Measurements from ENCODE around the gene CNN2. TPM values are rescaled to one million over a fixed set of nuclear protein-coding genes. Genes with fewer than 3 reads are reported as not detected.

The CNN2 gene
- total and polyA plus RNA-seq, 2 of the 13 experiments (the other 11 are each of a cell fraction or from before 2014, with no cell fraction given) = 63.6 to 70.0 TPM

- H3K79me2 ChIP-seq (ENCODE audit: insufficient read depth, low read length) = no peaks in the 10 kb centered on the region
- TF ChIP-seq MAFK (conservative IDR thresholded peaks at IDR 0.05 in 1 of 2, IDR thresholded peaks at IDR 0.05 in 1 of 2; ENCODE audit: low read length in 2 of 2) (0 out of 4 replicates have a peak, but pooled peaks of 1 of the 2 experiments have one; percentile 3), BCL3 (CRISPR knock-in tag; IDR thresholded peaks at IDR 0.05) (no peak)
- no peak for DNase-seq (ENCODE audit: low spot score)
- FAIRE-seq = no peak
- POLR2A ChIA-PET = no interaction called here
- H3K27ac ChIP-seq (ENCODE audit: extremely low read length, insufficient read depth, low read length) = no peak overlapping the region
- H3K9me3 ChIP-seq (ENCODE audit: low read length) = no peaks in the 10 kb centered on the region
- H3K27me3 ChIP-seq (ENCODE audit: control insufficient read depth in 1 of 2, insufficient read depth in 2 of 2, low read length in 2 of 2) = peaks cover 8 to 24% of the 10 kb centered on the region in 2 experiments
- H3K9ac ChIP-seq (ENCODE audit: insufficient read depth, low read depth, low read length) = no peak overlapping the region
- in situ Hi-C loops (cut with HindIII; ENCODE audit: extremely low pct_ligation_motif_present, low pct_unique_long_range_greater_than_20kb) = no loop called here
- H2AFZ ChIP-seq (ENCODE audit: low read length) = no peak overlapping the region
- H3K4me1 ChIP-seq (ENCODE audit: insufficient read depth, low read length) = peaks cover 13% of the 10 kb centered on the region
- CTCF ChIA-PET (ENCODE audit: low intra/inter-chr PET ratio, low total read pairs) = no interaction called here
- no peak overlapping the region for H3K4me3 ChIP-seq (replicated peaks in 1 of 3; ENCODE audit: insufficient read depth in 1 of 3, low read depth in 2 of 3, low read length in 3 of 3)
- BruUV-seq (replicated peaks) = no TSS peak
- WGBS (ENCODE audit: low lambda C conversion rate) = 92% methylated on average over 27 of the region's 73 CpGs
- no peak for ATAC-seq
- intact Hi-C loops (cut with micrococcal nuclease; ENCODE audit: unreplicated experiment) = no loop called here
- H3K4me2 ChIP-seq (ENCODE audit: low read depth, low read length) = no peak overlapping the region
- H3K36me3 ChIP-seq (replicated peaks in 1 of 2; ENCODE audit: control insufficient read depth in 1 of 2, insufficient read depth in 2 of 2, low read length in 2 of 2) = peaks cover 0 to 1% of the 10 kb centered on the region in 2 experiments; a peak in 1 of 5 replicates
- H4K20me1 ChIP-seq (ENCODE audit: insufficient read depth, low read length) = no peaks in the 10 kb centered on the region
Measured at GRCh38 chr19:1007399-1008251, 18.8 kb upstream of the CNN2 start.

- intact Hi-C loops (cut with micrococcal nuclease; ENCODE audit: unreplicated experiment) (no loop called here), in situ Hi-C loops (cut with HindIII; ENCODE audit: extremely low pct_ligation_motif_present, low pct_unique_long_range_greater_than_20kb) (no loop called here)
- no peaks in the 10 kb centered on the region for H3K79me2 ChIP-seq (ENCODE audit: insufficient read depth, low read length)
- H3K4me1 ChIP-seq (ENCODE audit: insufficient read depth, low read length) = peaks cover 13% of the 10 kb centered on the region
- no peak overlapping the region for H3K4me2 ChIP-seq (ENCODE audit: low read depth, low read length)
- H2AFZ ChIP-seq (ENCODE audit: low read length) = no peak overlapping the region
- WGBS (ENCODE audit: low lambda C conversion rate) = 98% methylated on average over 32 of the region's 45 CpGs
- no peak overlapping the region for H3K9ac ChIP-seq (ENCODE audit: insufficient read depth, low read depth, low read length)
- DNase-seq (ENCODE audit: low spot score) = no peak
- H3K27ac ChIP-seq (ENCODE audit: extremely low read length, insufficient read depth, low read length) = no peak overlapping the region
- no TSS peak for BruUV-seq (replicated peaks)
- peaks cover 6 to 16% of the 10 kb centered on the region in 2 experiments for H3K27me3 ChIP-seq (ENCODE audit: control insufficient read depth in 1 of 2, insufficient read depth in 2 of 2, low read length in 2 of 2)
- H3K36me3 ChIP-seq (replicated peaks in 1 of 2; ENCODE audit: control insufficient read depth in 1 of 2, insufficient read depth in 2 of 2, low read length in 2 of 2) = peaks cover 7% of the 10 kb centered on the region in 2 experiments; a peak in 3 of 5 replicates
- ATAC-seq = no peak
- POLR2A ChIA-PET = no interaction called here
- H4K20me1 ChIP-seq (ENCODE audit: insufficient read depth, low read length) = no peaks in the 10 kb centered on the region
- H3K4me3 ChIP-seq (replicated peaks in 1 of 3; ENCODE audit: insufficient read depth in 1 of 3, low read depth in 2 of 3, low read length in 3 of 3) = no peak overlapping the region
- no peak for FAIRE-seq
- no peaks in the 10 kb centered on the region for H3K9me3 ChIP-seq (ENCODE audit: low read length)
- CTCF ChIA-PET (ENCODE audit: low intra/inter-chr PET ratio, low total read pairs) = no interaction called here
- no peak for TF ChIP-seq BCL3 (CRISPR knock-in tag; IDR thresholded peaks at IDR 0.05)
- peak; percentile 22; the same call in 1 of the 2 replicates for TF ChIP-seq ZNF687 (CRISPR knock-in tag; IDR thresholded peaks at IDR 0.05)
- peak; percentile 26; the same call in 1 of the 2 replicates for TF ChIP-seq ZBTB33 (CRISPR knock-in tag; IDR thresholded peaks at IDR 0.05)
Measured at GRCh38 chr19:1008268-1009040, 18.0 kb upstream of the CNN2 start.

Data from HepG2 (cell line).